Retina (tissue), 1 donor: Measurements from ENCODE around the gene CAGE1.

Experiments
- DNase-seq: peaks from one replicate; pipeline ENCODE4 v3.0.0-alpha.2; 2016

CAGE1 gene

GRCh38 chr6:7389451-7390225, at the start of gene CAGE1, which contains the start of gene RIOK1:
Gene CAGE1 (minus strand): TSS chr6:7389742. CDS start chr6:7387173, 2,569 bp downstream.
Gene RIOK1 (plus strand): TSS chr6:7389808. CDS start chr6:7390003, 195 bp downstream.
- DNase-seq, result peak; percentile 97

GRCh38 chr6:7439228-7439627, 49.7 kb upstream of the CAGE1 start:
- no peak for DNase-seq

- no peak for DNase-seq
These were observed 48.5 kb upstream of the CAGE1 start for GRCh38 chr6:7438011-7438410.

- no peak for DNase-seq
These were observed 45.1 kb upstream of the CAGE1 start for GRCh38 chr6:7434672-7435071.

- DNase-seq, result no peak
These were observed 43.6 kb upstream of the CAGE1 start for GRCh38 chr6:7433121-7433617.

GRCh38 chr6:7432391-7433120, 43.0 kb upstream of the CAGE1 start:
- peak; percentile 40 for DNase-seq

GRCh38 chr6:7431674-7432390, 42.3 kb upstream of the CAGE1 start:
- no peak for DNase-seq

- no peak for DNase-seq
These were observed 41.8 kb upstream of the CAGE1 start for GRCh38 chr6:7431313-7431673.

GRCh38 chr6:7426447-7427169, 37.1 kb upstream of the CAGE1 start:
- no peak for DNase-seq

- DNase-seq, result no peak
These were observed 36.3 kb upstream of the CAGE1 start for GRCh38 chr6:7425808-7426190.

- peak; percentile 27 for DNase-seq
These were observed 35.6 kb upstream of the CAGE1 start for GRCh38 chr6:7424967-7425807.

- no peak for DNase-seq
These were observed 34.5 kb upstream of the CAGE1 start for GRCh38 chr6:7424058-7424457.

GRCh38 chr6:7421066-7421465, 31.5 kb upstream of the CAGE1 start:
- DNase-seq, result no peak

GRCh38 chr6:7419065-7419464, 29.5 kb upstream of the CAGE1 start:
- DNase-seq, result no peak

GRCh38 chr6:7418238-7418905, 28.8 kb upstream of the CAGE1 start:
- DNase-seq, result no peak

GRCh38 chr6:7417684-7418083, 28.1 kb upstream of the CAGE1 start:
- no peak for DNase-seq

- no peak for DNase-seq
These were observed 25.3 kb upstream of the CAGE1 start for GRCh38 chr6:7414811-7415210.

GRCh38 chr6:7413151-7413823, 23.7 kb upstream of the CAGE1 start:
- no peak for DNase-seq

- DNase-seq, result no peak
These were observed 21.8 kb upstream of the CAGE1 start for GRCh38 chr6:7411328-7411727.

- DNase-seq, result no peak
These were observed 21.3 kb upstream of the CAGE1 start for GRCh38 chr6:7410851-7411250.

- DNase-seq, result no peak
These were observed 20.2 kb upstream of the CAGE1 start for GRCh38 chr6:7409740-7410139.
